HepG2 (cell line): ENCODE results near the gene EBP. TPM values are rescaled to one million over a fixed set of nuclear protein-coding genes. Genes with fewer than 3 reads are reported as not detected.

Source experiments
- CCDC6 ChIP-seq: sonication (generic); formaldehyde crosslinking; IDR thresholded peaks from 2 replicates; pipeline ENCODE4 v1.8.1; 2022; ENCODE audit warnings: mild to moderate bottlenecking, missing genetic modification reagents, moderate library complexity
- CHD4 ChIP-seq: fragments of 200-600 bp; sonication (generic); IDR thresholded peaks from 2 replicates; pipeline ENCODE4 v1.7.0; 2017; ENCODE audit warnings: mild to moderate bottlenecking, low read length, borderline replicate concordance
- DMAP1 ChIP-seq: IDR thresholded peaks from 2 replicates; pipeline ENCODE4 v1.6.1; 2016
- EEA1 ChIP-seq: sonication (generic); formaldehyde crosslinking; IDR thresholded peaks from 2 replicates; pipeline ENCODE4 v1.5.1; 2020; ENCODE audit warnings: mild to moderate bottlenecking, missing genetic modification reagents, borderline replicate concordance
- GATAD1 ChIP-seq: IDR thresholded peaks from 2 replicates; pipeline ENCODE4 v1.6.1; 2016; ENCODE audit warnings: missing genetic modification reagents, missing compliant biosample characterization
- HNRNPH1 ChIP-seq: fragments of 200-400 bp; formaldehyde crosslinking; optimal IDR thresholded peaks from 2 replicates; pipeline ENCODE3; 2017; ENCODE audit warnings: mild to moderate bottlenecking, low read depth, low read length
- KDM3A ChIP-seq: IDR thresholded peaks from 2 replicates; pipeline ENCODE4 v1.6.1; 2018; ENCODE audit warnings: low read depth, missing compliant biosample characterization
- MIER3 ChIP-seq: IDR thresholded peaks from 2 replicates; pipeline ENCODE4 v1.6.1; 2016; ENCODE audit warnings: missing compliant biosample characterization, borderline replicate concordance
- RARA ChIP-seq: IDR thresholded peaks from 2 replicates; pipeline ENCODE4 v1.6.1; 2016; ENCODE audit warnings: missing genetic modification reagents, missing compliant biosample characterization
- RELA ChIP-seq: sonication (generic); formaldehyde crosslinking; IDR thresholded peaks from 2 replicates; pipeline ENCODE4 v1.4.0; 2020; ENCODE audit warnings: missing genetic modification reagents
- SIN3A ChIP-seq: IDR thresholded peaks from 2 replicates; pipeline ENCODE4 v1.6.1; 2011; ENCODE audit warnings: low read depth, mild to moderate bottlenecking, control low read depth, low read length, borderline replicate concordance
- SOX6 ChIP-seq, 2 experiments: fragments of 450-650 bp in 1 of 2; sonication (generic) in 1 of 2; formaldehyde crosslinking in 1 of 2; IDR thresholded peaks; 2 replicates each; pipeline versions ENCODE4 v1.4.0 to v1.6.1; 2017 to 2020; ENCODE audit warnings: antibody characterized with exemption in 1 of 2, mild to moderate bottlenecking in 1 of 2, missing genetic modification reagents in 1 of 2
- ZNF274 ChIP-seq: sonication (generic); formaldehyde crosslinking; IDR thresholded peaks from 2 replicates; pipeline ENCODE4 v1.5.1; 2020; ENCODE audit warnings: mild to moderate bottlenecking, missing genetic modification reagents
- ZNF292 ChIP-seq: sonication (generic); formaldehyde crosslinking; IDR thresholded peaks from 2 replicates; pipeline ENCODE4 v1.8.1; 2022; ENCODE audit warnings: mild to moderate bottlenecking, low read depth, missing genetic modification reagents, borderline replicate concordance
- ZNF564 ChIP-seq: sonication (generic); formaldehyde crosslinking; IDR thresholded peaks from 2 replicates; pipeline ENCODE4 v1.8.1; 2023; ENCODE audit warnings: mild to moderate bottlenecking, missing genetic modification reagents
- ZNF577 ChIP-seq: sonication (generic); formaldehyde crosslinking; IDR thresholded peaks from 2 replicates; pipeline ENCODE4 v1.4.0; 2020; ENCODE audit warnings: mild to moderate bottlenecking, low read depth, missing genetic modification reagents, borderline replicate concordance
- polyA plus RNA-seq, 8 experiments: library from polyadenylated mRNA; depleted of rRNA in 3 of 8; stranded (reverse) in 7 of 8; unstranded in 1 of 8; fragments of >200 nt; fragmentation: Illumina TruSeq in 4 of 8; extraction: Trizol in 4 of 8; gene quantifications; 2 replicates each; pipeline versions ENCODE4 v1.2.1 to v1.2.3, GENCODE V29; 2011 to 2016; ENCODE audit warnings: low read depth in 4 of 8, missing spikeins in 1 of 8, mixed read lengths in 1 of 8; ENCODE audit not compliant: insufficient read depth in 1 of 8
- total RNA-seq, 5 experiments: library from RNA; depleted of rRNA; stranded (reverse); fragments of >200 nt; fragmentation: Illumina TruSeq; extraction: Trizol; gene quantifications; 2 replicates each; pipeline ENCODE4 v1.2.3, GENCODE V29; 2016; ENCODE audit warnings: low read depth in 1 of 5
- TF ChIP-seq, protein P1 (sequence below): IDR thresholded peaks from 2 replicates; pipeline ENCODE4 v1.6.1; 2016; ENCODE audit warnings: low read depth, borderline replicate concordance
- TF ChIP-seq, protein P2 (sequence below): sonication (generic); formaldehyde crosslinking; IDR thresholded peaks from 2 replicates; pipeline ENCODE4 v1.4.0; 2020; ENCODE audit warnings: missing genetic modification reagents, borderline replicate concordance
- TF ChIP-seq, protein P3 (sequence below): sonication (generic); formaldehyde crosslinking; IDR thresholded peaks from 2 replicates; pipeline ENCODE4 v1.5.1; 2020; ENCODE audit warnings: mild to moderate bottlenecking, missing genetic modification reagents, moderate library complexity
- TF ChIP-seq, protein P4 (sequence below): sonication (generic); formaldehyde crosslinking; IDR thresholded peaks from 2 replicates; pipeline ENCODE4 v1.5.0; 2020; ENCODE audit warnings: missing genetic modification reagents

The EBP gene
- total and polyA plus RNA-seq, 2 of the 13 experiments (the other 11 are each of a cell fraction or from before 2014, with no cell fraction given), result 106 to 260 TPM

DNA sequence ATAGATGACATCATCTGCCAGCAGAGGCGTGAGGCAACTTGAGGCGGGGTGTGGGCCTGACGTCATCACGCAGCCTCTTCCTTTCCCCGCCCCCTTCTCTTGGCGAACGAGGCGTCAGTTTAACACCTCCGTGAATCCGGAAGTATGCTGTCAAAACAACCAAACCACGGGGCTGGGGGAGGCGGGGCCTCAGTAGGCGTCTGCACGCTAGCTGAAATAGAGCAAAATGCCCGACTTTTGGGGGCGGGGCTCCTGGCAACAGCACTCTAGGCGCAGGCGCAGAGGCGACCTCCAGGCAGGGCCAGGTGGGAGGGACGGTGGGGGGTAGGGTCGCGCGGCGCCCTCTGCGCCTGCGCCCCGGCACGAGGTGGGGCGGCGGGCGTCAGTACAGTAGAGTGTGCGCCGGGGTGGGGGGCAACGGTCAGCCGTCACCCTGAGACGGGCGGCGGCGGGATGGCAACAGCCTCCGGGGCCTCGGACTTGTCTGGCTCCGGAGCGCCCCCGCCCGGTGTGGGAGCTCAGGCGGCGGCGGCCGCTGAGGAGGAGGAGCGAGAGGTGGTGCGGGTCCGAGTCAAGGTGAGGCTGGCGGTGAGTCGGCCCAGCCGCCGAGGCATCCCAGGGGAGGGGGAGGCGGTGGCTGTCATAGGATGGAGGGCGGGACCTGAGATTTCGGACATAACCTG is 17.9 kb downstream of the EBP start, which contains the start of gene TBC1D25 (continued):
- TF ChIP-seq ZNF564 (CRISPR knock-in tag) (peak; percentile 38; the same call in 1 of the 2 replicates), CCDC6 (CRISPR knock-in tag) (0 out of 2 replicates have a peak, but pooled peaks have one; percentile 78), ZNF292 (CRISPR knock-in tag) (no peak), RARA (no peak), KDM3A (CRISPR knock-in tag) (0 out of 2 replicates have a peak, but pooled peaks have one; percentile 27), HNRNPH1 (no peak), EEA1 (CRISPR knock-in tag) (no peak), ZNF577 (CRISPR knock-in tag) (no peak), MIER3 (CRISPR knock-in tag) (0 out of 2 replicates have a peak, but pooled peaks have one; percentile 5), GATAD1 (CRISPR knock-in tag) (no peak), CHD4 (no peak), ZNF274 (CRISPR knock-in tag) (no peak), SOX6 (IDR thresholded peaks at IDR 0.05) (no peak), SOX6 (CRISPR knock-in tag; IDR thresholded peaks at IDR 0.05) (peak; percentile 22; the same call in 1 of the 2 replicates), DMAP1 (CRISPR knock-in tag) (peak; percentile 58; the same call in 1 of the 2 replicates), RELA (CRISPR knock-in tag) (no peak), SIN3A (0 out of 2 replicates have a peak, but pooled peaks have one; percentile 47)
- TF ChIP-seq, protein P1, sequence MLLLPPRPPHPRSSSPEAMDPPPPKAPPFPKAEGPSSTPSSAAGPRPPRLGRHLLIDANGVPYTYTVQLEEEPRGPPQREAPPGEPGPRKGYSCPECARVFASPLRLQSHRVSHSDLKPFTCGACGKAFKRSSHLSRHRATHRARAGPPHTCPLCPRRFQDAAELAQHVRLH (CRISPR knock-in tag), result no peak
- TF ChIP-seq, protein P2, sequence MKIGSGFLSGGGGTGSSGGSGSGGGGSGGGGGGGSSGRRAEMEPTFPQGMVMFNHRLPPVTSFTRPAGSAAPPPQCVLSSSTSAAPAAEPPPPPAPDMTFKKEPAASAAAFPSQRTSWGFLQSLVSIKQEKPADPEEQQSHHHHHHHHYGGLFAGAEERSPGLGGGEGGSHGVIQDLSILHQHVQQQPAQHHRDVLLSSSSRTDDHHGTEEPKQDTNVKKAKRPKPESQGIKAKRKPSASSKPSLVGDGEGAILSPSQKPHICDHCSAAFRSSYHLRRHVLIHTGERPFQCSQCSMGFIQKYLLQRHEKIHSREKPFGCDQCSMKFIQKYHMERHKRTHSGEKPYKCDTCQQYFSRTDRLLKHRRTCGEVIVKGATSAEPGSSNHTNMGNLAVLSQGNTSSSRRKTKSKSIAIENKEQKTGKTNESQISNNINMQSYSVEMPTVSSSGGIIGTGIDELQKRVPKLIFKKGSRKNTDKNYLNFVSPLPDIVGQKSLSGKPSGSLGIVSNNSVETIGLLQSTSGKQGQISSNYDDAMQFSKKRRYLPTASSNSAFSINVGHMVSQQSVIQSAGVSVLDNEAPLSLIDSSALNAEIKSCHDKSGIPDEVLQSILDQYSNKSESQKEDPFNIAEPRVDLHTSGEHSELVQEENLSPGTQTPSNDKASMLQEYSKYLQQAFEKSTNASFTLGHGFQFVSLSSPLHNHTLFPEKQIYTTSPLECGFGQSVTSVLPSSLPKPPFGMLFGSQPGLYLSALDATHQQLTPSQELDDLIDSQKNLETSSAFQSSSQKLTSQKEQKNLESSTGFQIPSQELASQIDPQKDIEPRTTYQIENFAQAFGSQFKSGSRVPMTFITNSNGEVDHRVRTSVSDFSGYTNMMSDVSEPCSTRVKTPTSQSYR (CRISPR knock-in tag), result no peak
- TF ChIP-seq, protein P3, sequence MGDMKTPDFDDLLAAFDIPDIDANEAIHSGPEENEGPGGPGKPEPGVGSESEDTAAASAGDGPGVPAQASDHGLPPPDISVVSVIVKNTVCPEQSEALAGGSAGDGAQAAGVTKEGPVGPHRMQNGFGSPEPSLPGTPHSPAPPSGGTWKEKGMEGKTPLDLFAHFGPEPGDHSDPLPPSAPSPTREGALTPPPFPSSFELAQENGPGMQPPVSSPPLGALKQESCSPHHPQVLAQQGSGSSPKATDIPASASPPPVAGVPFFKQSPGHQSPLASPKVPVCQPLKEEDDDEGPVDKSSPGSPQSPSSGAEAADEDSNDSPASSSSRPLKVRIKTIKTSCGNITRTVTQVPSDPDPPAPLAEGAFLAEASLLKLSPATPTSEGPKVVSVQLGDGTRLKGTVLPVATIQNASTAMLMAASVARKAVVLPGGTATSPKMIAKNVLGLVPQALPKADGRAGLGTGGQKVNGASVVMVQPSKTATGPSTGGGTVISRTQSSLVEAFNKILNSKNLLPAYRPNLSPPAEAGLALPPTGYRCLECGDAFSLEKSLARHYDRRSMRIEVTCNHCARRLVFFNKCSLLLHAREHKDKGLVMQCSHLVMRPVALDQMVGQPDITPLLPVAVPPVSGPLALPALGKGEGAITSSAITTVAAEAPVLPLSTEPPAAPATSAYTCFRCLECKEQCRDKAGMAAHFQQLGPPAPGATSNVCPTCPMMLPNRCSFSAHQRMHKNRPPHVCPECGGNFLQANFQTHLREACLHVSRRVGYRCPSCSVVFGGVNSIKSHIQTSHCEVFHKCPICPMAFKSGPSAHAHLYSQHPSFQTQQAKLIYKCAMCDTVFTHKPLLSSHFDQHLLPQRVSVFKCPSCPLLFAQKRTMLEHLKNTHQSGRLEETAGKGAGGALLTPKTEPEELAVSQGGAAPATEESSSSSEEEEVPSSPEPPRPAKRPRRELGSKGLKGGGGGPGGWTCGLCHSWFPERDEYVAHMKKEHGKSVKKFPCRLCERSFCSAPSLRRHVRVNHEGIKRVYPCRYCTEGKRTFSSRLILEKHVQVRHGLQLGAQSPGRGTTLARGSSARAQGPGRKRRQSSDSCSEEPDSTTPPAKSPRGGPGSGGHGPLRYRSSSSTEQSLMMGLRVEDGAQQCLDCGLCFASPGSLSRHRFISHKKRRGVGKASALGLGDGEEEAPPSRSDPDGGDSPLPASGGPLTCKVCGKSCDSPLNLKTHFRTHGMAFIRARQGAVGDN (CRISPR knock-in tag), result peak; percentile 79
- TF ChIP-seq, protein P4, sequence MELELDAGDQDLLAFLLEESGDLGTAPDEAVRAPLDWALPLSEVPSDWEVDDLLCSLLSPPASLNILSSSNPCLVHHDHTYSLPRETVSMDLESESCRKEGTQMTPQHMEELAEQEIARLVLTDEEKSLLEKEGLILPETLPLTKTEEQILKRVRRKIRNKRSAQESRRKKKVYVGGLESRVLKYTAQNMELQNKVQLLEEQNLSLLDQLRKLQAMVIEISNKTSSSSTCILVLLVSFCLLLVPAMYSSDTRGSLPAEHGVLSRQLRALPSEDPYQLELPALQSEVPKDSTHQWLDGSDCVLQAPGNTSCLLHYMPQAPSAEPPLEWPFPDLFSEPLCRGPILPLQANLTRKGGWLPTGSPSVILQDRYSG, result no peak
